Measurements from ENCODE around the gene COL4A2.

DNA sequence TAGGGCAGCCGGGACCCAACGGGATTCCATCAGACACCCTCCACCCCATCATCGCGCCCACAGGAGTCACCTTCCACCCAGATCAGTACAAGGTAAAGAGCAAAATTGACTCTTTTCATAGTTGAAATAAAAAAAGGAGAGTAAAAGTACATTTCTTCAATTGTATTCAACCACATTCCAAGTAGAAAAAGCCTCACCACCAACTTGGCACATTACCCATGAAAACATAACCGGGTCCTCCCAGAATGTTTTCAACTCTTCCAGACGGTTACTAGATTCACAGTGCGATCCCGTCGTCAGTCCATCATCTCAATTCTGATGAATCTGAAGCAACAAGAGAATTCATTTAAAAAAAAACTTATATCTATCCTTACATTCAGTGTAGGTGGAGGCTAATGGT, 129.2 kb downstream of the COL4A2 start:
- TF ChIP-seq, protein P1, sequence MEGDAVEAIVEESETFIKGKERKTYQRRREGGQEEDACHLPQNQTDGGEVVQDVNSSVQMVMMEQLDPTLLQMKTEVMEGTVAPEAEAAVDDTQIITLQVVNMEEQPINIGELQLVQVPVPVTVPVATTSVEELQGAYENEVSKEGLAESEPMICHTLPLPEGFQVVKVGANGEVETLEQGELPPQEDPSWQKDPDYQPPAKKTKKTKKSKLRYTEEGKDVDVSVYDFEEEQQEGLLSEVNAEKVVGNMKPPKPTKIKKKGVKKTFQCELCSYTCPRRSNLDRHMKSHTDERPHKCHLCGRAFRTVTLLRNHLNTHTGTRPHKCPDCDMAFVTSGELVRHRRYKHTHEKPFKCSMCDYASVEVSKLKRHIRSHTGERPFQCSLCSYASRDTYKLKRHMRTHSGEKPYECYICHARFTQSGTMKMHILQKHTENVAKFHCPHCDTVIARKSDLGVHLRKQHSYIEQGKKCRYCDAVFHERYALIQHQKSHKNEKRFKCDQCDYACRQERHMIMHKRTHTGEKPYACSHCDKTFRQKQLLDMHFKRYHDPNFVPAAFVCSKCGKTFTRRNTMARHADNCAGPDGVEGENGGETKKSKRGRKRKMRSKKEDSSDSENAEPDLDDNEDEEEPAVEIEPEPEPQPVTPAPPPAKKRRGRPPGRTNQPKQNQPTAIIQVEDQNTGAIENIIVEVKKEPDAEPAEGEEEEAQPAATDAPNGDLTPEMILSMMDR (IDR thresholded peaks at IDR 0.05), result no peak
- TF ChIP-seq POLR2A (IDR thresholded peaks at IDR 0.05), result no peak
